GM19328 (cell line): ENCODE measurements around the gene ZNF337.
"Not testable (repeated sequence)": the region's sequence is repeated elsewhere in the genome, so short reads cannot be mapped to it uniquely, and the experiment has no call there.

Experiments
- ATAC-seq: cut with Tn5 transposase; IDR thresholded peaks from one replicate; pipeline ENCODE4 v1.9.1; 2021; ENCODE audit warnings: mild to moderate bottlenecking, moderate library complexity; ENCODE audit not compliant: unreplicated experiment

ZNF337 gene

GRCh38 chr20:25695532-25696370 lies 902 bp downstream of the ZNF337 start:
- ATAC-seq: no peak

- no peak for ATAC-seq
Observed at GRCh38 chr20:25692499-25692898, 4.2 kb downstream of the ZNF337 start.

GRCh38 chr20:25690427-25690826 lies 6.2 kb downstream of the ZNF337 start:
- no peak for ATAC-seq

GRCh38 chr20:25686081-25687067 lies 10.3 kb downstream of the ZNF337 start:
- peak; percentile 29 for ATAC-seq

- ATAC-seq: peak; percentile 60
Observed at GRCh38 chr20:25685276-25686080, 11.2 kb downstream of the ZNF337 start.

GRCh38 chr20:25683826-25684225 lies 12.8 kb downstream of the ZNF337 start:
- not testable (repeated sequence) for ATAC-seq

DNA sequence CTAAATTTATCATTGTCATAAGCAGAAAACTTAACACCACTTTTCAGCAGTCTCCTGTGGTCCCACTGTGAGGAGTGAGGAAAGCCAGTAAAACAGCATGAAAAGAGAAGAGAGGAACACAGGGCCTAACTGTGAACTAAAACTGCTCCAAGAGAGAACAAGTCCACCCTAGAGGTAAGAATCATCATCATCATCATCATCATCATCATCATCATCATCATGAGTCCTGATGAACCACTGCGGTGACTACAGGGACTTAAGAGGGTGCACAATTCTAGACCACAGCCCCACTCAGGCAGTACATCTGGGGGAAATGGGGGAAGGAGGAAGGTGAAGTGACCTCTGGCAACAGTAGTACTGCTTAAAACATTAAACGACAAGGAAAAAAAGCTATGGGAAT lies 13.6 kb downstream of the ZNF337 start:
- no peak for ATAC-seq

GRCh38 chr20:25676164-25676809 lies 20.4 kb downstream of the ZNF337 start:
- peak; percentile 70 for ATAC-seq

- no peak for ATAC-seq
Observed at GRCh38 chr20:25675161-25675560, 21.5 kb downstream of the ZNF337 start.

- no peak for ATAC-seq
Observed at GRCh38 chr20:25672659-25673235, 23.9 kb downstream of the ZNF337 start.

DNA sequence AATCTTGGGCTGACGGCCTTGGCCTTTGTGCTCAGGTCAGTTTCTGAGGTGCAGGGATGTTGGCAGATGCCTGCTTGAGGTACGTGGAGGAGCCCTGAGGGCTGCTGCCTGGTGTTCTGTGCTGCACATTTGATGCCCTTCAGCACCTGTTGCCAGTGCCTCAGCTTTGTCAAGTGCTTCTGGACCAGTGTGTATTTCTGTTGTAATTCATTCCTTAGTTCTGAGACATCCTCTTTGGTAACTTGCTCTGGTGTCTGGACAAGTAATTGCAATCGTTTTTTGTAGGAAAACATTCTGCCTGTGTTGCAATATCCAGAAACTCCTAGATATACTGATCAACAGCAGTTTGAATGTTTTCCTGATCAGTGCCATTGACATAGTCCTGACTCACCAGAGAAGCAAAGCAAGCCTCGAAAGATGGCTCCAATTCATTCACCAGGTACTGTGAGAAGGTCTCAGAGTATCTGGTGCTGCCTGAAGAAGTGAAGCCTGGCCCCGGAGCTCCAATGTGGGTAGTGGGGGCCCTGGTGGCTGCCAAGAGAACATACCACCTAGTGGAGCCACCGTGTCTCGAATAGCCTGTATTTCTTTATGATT lies 26.7 kb downstream of the ZNF337 start:
- no peak for ATAC-seq

- ATAC-seq: no peak
Observed at GRCh38 chr20:25668446-25668845, 28.2 kb downstream of the ZNF337 start.

- no peak for ATAC-seq
Observed at GRCh38 chr20:25659999-25660398, 36.7 kb downstream of the ZNF337 start.

DNA sequence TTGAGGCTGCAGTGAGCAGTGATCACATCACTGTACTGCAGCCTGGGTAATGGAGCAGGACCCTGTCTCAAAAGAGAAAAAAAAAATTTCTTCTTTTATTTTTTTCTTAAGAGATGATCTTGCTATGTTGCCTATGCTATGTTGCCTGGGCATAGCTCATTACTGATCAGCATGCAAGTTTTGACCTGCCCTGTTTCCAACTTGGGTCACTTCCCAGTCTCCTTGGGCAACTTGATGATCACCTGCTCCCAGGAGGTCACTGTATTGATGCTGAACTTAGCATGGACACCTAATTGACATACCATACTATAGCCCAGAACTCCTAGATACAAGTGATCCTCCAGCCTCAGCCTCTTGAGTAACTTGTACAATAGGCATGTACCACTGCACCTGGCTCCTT lies 42.2 kb downstream of the ZNF337 start:
- ATAC-seq: no peak

DNA sequence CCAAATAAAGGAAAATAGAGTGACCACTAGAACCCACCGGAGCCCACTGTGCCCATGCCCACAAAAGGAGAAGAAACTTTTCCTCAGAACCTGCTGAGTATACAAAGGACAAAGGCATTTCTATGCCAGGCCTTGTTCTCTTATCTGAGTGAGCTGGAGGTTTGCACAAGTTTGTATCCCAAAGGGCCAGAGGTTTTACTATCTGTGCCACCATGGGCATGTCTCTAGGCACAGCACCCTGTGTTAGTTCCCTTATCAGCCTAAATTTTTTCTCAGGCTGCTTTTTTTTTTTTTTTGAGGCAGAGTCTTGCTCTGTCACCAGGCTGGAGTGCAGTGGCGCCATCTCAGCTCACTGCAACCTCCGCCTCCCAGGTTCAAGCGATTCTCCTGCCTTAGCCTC lies 43.8 kb downstream of the ZNF337 start:
- not testable (repeated sequence) for ATAC-seq

GRCh38 chr20:25644814-25645213 lies 51.8 kb downstream of the ZNF337 start:
- no peak for ATAC-seq

DNA sequence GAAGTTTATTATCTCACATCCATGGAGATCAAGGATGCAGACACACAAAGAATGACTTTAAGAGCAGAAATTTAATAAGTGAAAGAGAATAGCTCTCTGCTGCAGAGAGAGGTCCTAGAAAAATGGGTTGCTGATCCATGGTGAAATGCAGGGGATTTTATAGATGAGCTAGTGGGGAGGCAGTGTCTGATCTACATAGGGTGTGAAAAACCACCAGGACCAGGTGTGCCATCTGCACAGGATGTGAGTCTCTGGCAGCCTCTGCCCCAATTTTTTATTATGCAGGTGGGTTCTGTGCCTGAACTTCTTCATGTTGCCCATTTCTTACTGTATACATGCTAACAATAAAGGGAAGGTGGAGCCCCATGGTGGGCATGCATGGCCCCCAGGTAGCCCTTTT lies 52.9 kb downstream of the ZNF337 start:
- no peak for ATAC-seq

DNA sequence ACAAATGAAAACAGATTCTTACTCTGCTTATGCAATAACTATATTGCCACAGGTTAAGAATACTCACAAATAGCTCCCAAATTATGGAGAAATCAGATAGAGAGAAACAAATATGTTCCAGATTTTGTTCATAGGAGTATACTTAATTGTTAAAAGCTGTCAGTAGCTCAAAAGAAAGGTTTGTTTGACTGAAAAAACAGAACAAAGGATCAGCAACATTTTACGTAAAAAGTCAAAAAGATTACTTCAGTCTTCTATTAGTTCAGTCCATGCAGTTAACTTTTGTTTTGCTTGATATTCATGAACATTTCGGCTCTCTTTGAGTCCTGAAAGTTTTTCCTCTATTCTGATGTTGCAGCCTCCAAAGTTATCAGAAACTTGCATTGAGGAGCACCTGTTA lies 59.4 kb downstream of the ZNF337 start:
- no peak for ATAC-seq

DNA sequence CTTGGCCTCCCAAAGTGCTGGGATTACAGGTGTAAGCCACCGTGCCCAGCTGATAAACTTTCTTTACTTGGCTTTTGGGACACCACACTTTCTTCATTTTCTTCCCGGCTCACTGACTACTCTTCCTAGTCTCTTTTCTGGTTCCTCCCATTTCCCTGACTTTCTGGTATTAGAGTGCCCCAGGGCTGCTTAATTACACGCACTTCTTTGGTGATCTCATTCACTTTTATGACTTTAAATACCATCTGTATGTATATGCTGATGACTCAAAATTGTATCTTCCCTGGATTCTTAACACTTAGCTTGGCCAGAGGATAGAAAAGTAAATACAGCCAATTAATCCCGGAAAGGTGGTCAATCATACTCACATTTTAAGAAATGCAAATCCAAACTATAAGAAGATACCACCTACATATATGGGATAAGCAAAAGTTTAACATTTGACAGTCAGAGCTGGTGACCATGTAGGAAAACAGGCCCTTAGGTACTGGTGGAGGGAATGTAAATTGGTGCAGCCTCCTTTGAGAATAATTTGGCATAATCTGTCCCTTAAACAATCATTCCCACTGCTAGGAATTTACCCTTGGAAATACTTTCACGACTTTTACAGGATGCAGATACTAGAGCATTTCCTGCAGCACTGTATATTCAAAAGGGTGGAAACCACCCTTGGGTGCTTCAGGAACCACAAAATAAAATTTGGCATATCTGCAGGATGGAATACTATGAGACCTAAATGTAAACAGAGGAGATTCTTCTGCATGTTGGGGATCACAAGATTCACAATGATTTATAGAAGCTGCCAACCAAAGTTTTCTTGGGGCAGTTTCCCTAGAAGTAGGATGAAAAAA lies 63.5 kb downstream of the ZNF337 start:
- no peak for ATAC-seq
